ENCODE data around the gene EEFSEC.

DNA sequence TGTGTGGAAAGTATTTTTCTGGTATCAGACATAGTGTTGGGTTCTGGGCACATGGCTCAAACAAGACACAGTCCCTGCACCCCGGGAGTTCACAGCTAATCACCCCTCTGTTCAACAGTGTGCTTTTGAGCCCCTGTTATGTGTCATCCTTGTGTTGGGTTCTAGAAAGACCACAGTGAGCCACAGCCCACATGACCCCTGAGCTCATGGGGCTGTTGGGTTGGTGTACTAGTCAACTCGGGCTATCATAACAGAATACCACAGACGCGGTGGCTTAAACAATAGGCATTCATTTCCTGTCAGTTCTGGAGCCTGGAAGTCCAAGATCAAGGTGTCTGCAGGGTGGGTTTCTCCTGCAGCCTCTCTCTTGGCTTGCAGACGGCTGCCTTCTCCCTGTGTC, 213.4 kb downstream of the EEFSEC start:
- TF ChIP-seq, protein P1, sequence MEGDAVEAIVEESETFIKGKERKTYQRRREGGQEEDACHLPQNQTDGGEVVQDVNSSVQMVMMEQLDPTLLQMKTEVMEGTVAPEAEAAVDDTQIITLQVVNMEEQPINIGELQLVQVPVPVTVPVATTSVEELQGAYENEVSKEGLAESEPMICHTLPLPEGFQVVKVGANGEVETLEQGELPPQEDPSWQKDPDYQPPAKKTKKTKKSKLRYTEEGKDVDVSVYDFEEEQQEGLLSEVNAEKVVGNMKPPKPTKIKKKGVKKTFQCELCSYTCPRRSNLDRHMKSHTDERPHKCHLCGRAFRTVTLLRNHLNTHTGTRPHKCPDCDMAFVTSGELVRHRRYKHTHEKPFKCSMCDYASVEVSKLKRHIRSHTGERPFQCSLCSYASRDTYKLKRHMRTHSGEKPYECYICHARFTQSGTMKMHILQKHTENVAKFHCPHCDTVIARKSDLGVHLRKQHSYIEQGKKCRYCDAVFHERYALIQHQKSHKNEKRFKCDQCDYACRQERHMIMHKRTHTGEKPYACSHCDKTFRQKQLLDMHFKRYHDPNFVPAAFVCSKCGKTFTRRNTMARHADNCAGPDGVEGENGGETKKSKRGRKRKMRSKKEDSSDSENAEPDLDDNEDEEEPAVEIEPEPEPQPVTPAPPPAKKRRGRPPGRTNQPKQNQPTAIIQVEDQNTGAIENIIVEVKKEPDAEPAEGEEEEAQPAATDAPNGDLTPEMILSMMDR (conservative IDR thresholded peaks at IDR 0.05) = no peak
- TF ChIP-seq ZFX (IDR thresholded peaks at IDR 0.05) = no peak
